AG04449 (cell line): ENCODE results near the gene ST8SIA3.

Experiments used
- CTCF ChIA-PET: fragments of 350-600 bp; formaldehyde crosslinking; extraction: SDS; loops from one replicate; lab custom pipeline; 2021; ENCODE audit warnings: antibody characterized with exemption; lab: Yijun Ruan, JAX
- POLR2A ChIA-PET: fragments of 400-600, 350-600 bp; formaldehyde crosslinking; extraction: SDS; loops from one replicate; lab custom pipeline; 2020; ENCODE audit warnings: antibody characterized with exemption, inconsistent platforms; lab: Yijun Ruan, JAX
- DNase-seq: peaks from one replicate; pipeline ENCODE4 v3.0.0-alpha.2; 2010; ENCODE audit warnings: low read depth, low spot score
- H3K4me3 ChIP-seq: 2 replicates; pipeline ENCODE4 v1.5.1; 2011; ENCODE audit warnings: low read depth, mild to moderate bottlenecking, control low read depth, low read length
- CTCF ChIP-seq: IDR thresholded peaks from one replicate; pipeline ENCODE4 v1.5.1; 2011; ENCODE audit warnings: mild to moderate bottlenecking, moderate library complexity, low read length, control low read depth, inconsistent platforms; ENCODE audit not compliant: insufficient read depth; ENCODE audit errors: missing control alignments

The ST8SIA3 gene, protein sequence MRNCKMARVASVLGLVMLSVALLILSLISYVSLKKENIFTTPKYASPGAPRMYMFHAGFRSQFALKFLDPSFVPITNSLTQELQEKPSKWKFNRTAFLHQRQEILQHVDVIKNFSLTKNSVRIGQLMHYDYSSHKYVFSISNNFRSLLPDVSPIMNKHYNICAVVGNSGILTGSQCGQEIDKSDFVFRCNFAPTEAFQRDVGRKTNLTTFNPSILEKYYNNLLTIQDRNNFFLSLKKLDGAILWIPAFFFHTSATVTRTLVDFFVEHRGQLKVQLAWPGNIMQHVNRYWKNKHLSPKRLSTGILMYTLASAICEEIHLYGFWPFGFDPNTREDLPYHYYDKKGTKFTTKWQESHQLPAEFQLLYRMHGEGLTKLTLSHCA

GRCh38 chr18:57352271-57352701, at the start of gene ST8SIA3:
Gene ST8SIA3 (plus strand): TSS chr18:57352557. CDS start chr18:57352847, 290 bp downstream.
- DNase-seq, result no peak
- H3K4me3 ChIP-seq, result no peak within 1 kb of the TSS

GRCh38 chr18:57311472-57311871, 40.9 kb upstream of the ST8SIA3 start:
- DNase-seq, result no peak
- POLR2A ChIA-PET, result no interaction called here
- no peak overlapping the region for H3K4me3 ChIP-seq
- TF ChIP-seq CTCF, result no peak
- CTCF ChIA-PET, result no interaction called here

More at GRCh38 chr18:57352271-57352701, at the start of gene ST8SIA3:
- TF ChIP-seq CTCF, result no peak
- CTCF ChIA-PET, result no interaction called here
- POLR2A ChIA-PET, result no interaction called here

GRCh38 chr18:57312346-57313144, 39.8 kb upstream of the ST8SIA3 start:
- TF ChIP-seq CTCF, result no peak
- no peak overlapping the region for H3K4me3 ChIP-seq
- POLR2A ChIA-PET, result no interaction called here
- no peak for DNase-seq
- CTCF ChIA-PET, result no interaction called here

DNA sequence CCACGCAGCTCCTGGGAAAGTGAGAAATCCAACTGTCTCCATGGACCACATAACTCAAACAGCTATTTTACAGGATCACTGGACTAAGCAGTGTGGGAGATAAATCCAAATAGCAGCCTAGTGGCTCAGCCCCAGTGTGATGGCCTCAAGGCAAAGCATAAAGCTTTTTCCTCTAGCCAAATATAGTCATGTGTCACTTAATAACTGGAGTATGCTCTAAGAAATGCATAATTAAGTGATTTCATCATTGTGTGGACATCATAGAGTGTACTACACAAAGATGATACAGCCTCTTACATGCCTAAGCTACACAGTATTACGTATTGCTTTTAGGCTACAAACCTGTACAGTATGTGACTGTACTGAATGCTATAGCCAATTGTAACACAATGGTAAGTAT, 31.8 kb upstream of the ST8SIA3 start:
- no peak for TF ChIP-seq CTCF
- DNase-seq, result no peak
- CTCF ChIA-PET, result no interaction called here
- H3K4me3 ChIP-seq, result no peak overlapping the region
- POLR2A ChIA-PET, result no interaction called here

- DNase-seq, result no peak
- ChIA-PET POLR2A (no interaction called here), CTCF (no interaction called here)
- TF ChIP-seq CTCF, result no peak
- H3K4me3 ChIP-seq, result no peak overlapping the region
Measured at GRCh38 chr18:57325491-57326166, 26.7 kb upstream of the ST8SIA3 start.
